IgD-negative memory B cell (primary cell): ENCODE data around the gene OGFOD3. TPM values are rescaled to one million over a fixed set of nuclear protein-coding genes. Genes with fewer than 3 reads are reported as not detected.

ENCODE experiments used
- H3K27ac Mint-ChIP-seq, 3 donors: one replicate each; pipeline ENCODE4 v1.8.0; 2020 to 2022; ENCODE audit warnings: mild to moderate bottlenecking in 3 of 3, mixed read lengths in 3 of 3, moderate library complexity in 1 of 3
- H3K27me3 Mint-ChIP-seq: one replicate; pipeline ENCODE4 v1.8.0; 2021; ENCODE audit warnings: mixed read lengths
- H3K36me3 Mint-ChIP-seq: one replicate; pipeline ENCODE4 v1.8.0; 2020; ENCODE audit warnings: mild to moderate bottlenecking, mixed read lengths
- H3K4me1 Mint-ChIP-seq, 3 donors: one replicate each; pipeline ENCODE4 v1.8.0; 2020 to 2022; ENCODE audit warnings: mixed read lengths in 3 of 3, mild to moderate bottlenecking in 1 of 3
- H3K4me3 Mint-ChIP-seq, 4 donors: one replicate each; pipeline ENCODE4 v1.8.0; 2020 to 2022; ENCODE audit warnings: mild to moderate bottlenecking in 4 of 4, mixed read lengths in 4 of 4, moderate library complexity in 3 of 4
- H3K9me3 Mint-ChIP-seq, 3 donors: one replicate each; pipeline ENCODE4 v1.8.0; 2020 to 2021; ENCODE audit warnings: mixed read lengths in 3 of 3, mild to moderate bottlenecking in 1 of 3
- polyA plus RNA-seq: library from polyadenylated mRNA; unstranded; fragments of 300-500 nt; fragmentation: Illumina TruSeq; gene quantifications from one replicate; pipeline ENCODE4 v1.2.3, GENCODE V29; 2021

The OGFOD3 gene
- polyA plus RNA-seq, 1 donor from 2014 or later, result 33.2 TPM

GRCh38 chr17:82410014-82410716 is 8.2 kb downstream of the OGFOD3 start:
- H3K4me1 Mint-ChIP-seq, result peaks cover 5 to 11% (median 7%) of the 10 kb centered on the region in 3 donors
- peaks cover 4% of the 10 kb centered on the region for H3K36me3 Mint-ChIP-seq
- H3K27me3 Mint-ChIP-seq, result no peaks in the 10 kb centered on the region
- H3K27ac Mint-ChIP-seq, result no peak overlapping the region
- H3K9me3 Mint-ChIP-seq, result no peaks in the 10 kb centered on the region
- H3K4me3 Mint-ChIP-seq, result no peak overlapping the region

GRCh38 chr17:82408938-82409318 is 9.5 kb downstream of the OGFOD3 start:
- peak overlapping the region in 1 of 4 donors; percentile 32 for H3K4me3 Mint-ChIP-seq

GRCh38 chr17:82408288-82408937 is 10.0 kb downstream of the OGFOD3 start:
- Mint-ChIP-seq H3K4me1 (peaks cover 0 to 4% (median 1%) of the 10 kb centered on the region in 3 donors), H3K27me3 (no peaks in the 10 kb centered on the region), H3K27ac (no peak overlapping the region), H3K9me3 (no peaks in the 10 kb centered on the region), H3K4me3 (peak overlapping the region in 2 of 4 donors; percentile 32 to 41), H3K36me3 (peaks cover 2% of the 10 kb centered on the region)

More at GRCh38 chr17:82408938-82409318, 9.5 kb downstream of the OGFOD3 start:
- Mint-ChIP-seq H3K4me1 (peaks cover 0 to 4% (median 1%) of the 10 kb centered on the region in 3 donors), H3K27ac (peak overlapping the region in 1 of 3 donors; percentile 21), H3K27me3 (no peaks in the 10 kb centered on the region), H3K9me3 (no peaks in the 10 kb centered on the region), H3K36me3 (peaks cover 2% of the 10 kb centered on the region)

- Mint-ChIP-seq H3K4me3 (peak overlapping the region in 2 of 4 donors; percentile 15 to 74), H3K4me1 (peaks cover 0 to 2% (median 1%) of the 10 kb centered on the region in 3 donors), H3K9me3 (no peaks in the 10 kb centered on the region), H3K27ac (no peak overlapping the region), H3K27me3 (no peaks in the 10 kb centered on the region), H3K36me3 (peaks cover 2% of the 10 kb centered on the region)
Observed at GRCh38 chr17:82407255-82407654, 11.1 kb downstream of the OGFOD3 start.

- H3K27me3 Mint-ChIP-seq, result no peaks in the 10 kb centered on the region
- peaks cover 2% of the 10 kb centered on the region for H3K36me3 Mint-ChIP-seq
- H3K9me3 Mint-ChIP-seq, result no peaks in the 10 kb centered on the region
- no peak overlapping the region for H3K27ac Mint-ChIP-seq
- no peak overlapping the region for H3K4me3 Mint-ChIP-seq
- H3K4me1 Mint-ChIP-seq, result peaks cover 0 to 4% (median 4%) of the 10 kb centered on the region in 3 donors
Observed at GRCh38 chr17:82406131-82406671, 12.2 kb downstream of the OGFOD3 start.

GRCh38 chr17:82405051-82405450 is 13.3 kb downstream of the OGFOD3 start:
- Mint-ChIP-seq H3K36me3 (peaks cover 4% of the 10 kb centered on the region), H3K27ac (no peak overlapping the region), H3K4me3 (peak overlapping the region in 1 of 4 donors; percentile 39), H3K9me3 (no peaks in the 10 kb centered on the region), H3K27me3 (peaks cover 2% of the 10 kb centered on the region), H3K4me1 (peaks cover 5 to 9% (median 7%) of the 10 kb centered on the region in 3 donors)

GRCh38 chr17:82403662-82404660 is 14.4 kb downstream of the OGFOD3 start:
- no peak overlapping the region for H3K4me3 Mint-ChIP-seq
- H3K9me3 Mint-ChIP-seq, result no peaks in the 10 kb centered on the region
- peaks cover 2% of the 10 kb centered on the region for H3K27me3 Mint-ChIP-seq
- H3K4me1 Mint-ChIP-seq, result peaks cover 5 to 9% (median 7%) of the 10 kb centered on the region in 3 donors
- peaks cover 4% of the 10 kb centered on the region for H3K36me3 Mint-ChIP-seq
- peak overlapping the region in 1 of 3 donors; percentile 67 for H3K27ac Mint-ChIP-seq

- H3K36me3 Mint-ChIP-seq, result peaks cover 4% of the 10 kb centered on the region
- peaks cover 2% of the 10 kb centered on the region for H3K27me3 Mint-ChIP-seq
- H3K4me3 Mint-ChIP-seq, result no peak overlapping the region
- H3K4me1 Mint-ChIP-seq, result peaks cover 5 to 9% (median 6%) of the 10 kb centered on the region in 3 donors
- H3K9me3 Mint-ChIP-seq, result no peaks in the 10 kb centered on the region
- no peak overlapping the region for H3K27ac Mint-ChIP-seq
Observed at GRCh38 chr17:82402865-82403264, 15.5 kb downstream of the OGFOD3 start.

GRCh38 chr17:82400830-82401229 is 17.6 kb downstream of the OGFOD3 start:
- H3K9me3 Mint-ChIP-seq, result no peaks in the 10 kb centered on the region
- H3K27ac Mint-ChIP-seq, result peak overlapping the region; percentile 7 to 50 (median 34)
- peak overlapping the region; percentile 28 to 95 (median 80) for H3K4me3 Mint-ChIP-seq
- peaks cover 2% of the 10 kb centered on the region for H3K27me3 Mint-ChIP-seq
- peaks cover 5 to 9% (median 8%) of the 10 kb centered on the region in 3 donors for H3K4me1 Mint-ChIP-seq
- H3K36me3 Mint-ChIP-seq, result peaks cover 4% of the 10 kb centered on the region

GRCh38 chr17:82400206-82400605 is 18.2 kb downstream of the OGFOD3 start:
- H3K27ac Mint-ChIP-seq, result no peak overlapping the region
- H3K36me3 Mint-ChIP-seq, result peaks cover 3% of the 10 kb centered on the region
- peaks cover 2% of the 10 kb centered on the region for H3K27me3 Mint-ChIP-seq
- peaks cover 5 to 10% (median 8%) of the 10 kb centered on the region in 3 donors for H3K4me1 Mint-ChIP-seq
- H3K4me3 Mint-ChIP-seq, result peak overlapping the region in 1 of 4 donors; percentile 95
- no peaks in the 10 kb centered on the region for H3K9me3 Mint-ChIP-seq

GRCh38 chr17:82399601-82400101 is 18.7 kb downstream of the OGFOD3 start:
- Mint-ChIP-seq H3K27me3 (peaks cover 2% of the 10 kb centered on the region), H3K27ac (no peak overlapping the region), H3K4me3 (peak overlapping the region in 1 of 4 donors; percentile 21), H3K9me3 (no peaks in the 10 kb centered on the region), H3K36me3 (peaks cover 2% of the 10 kb centered on the region), H3K4me1 (peaks cover 5 to 12% (median 8%) of the 10 kb centered on the region in 3 donors)

- Mint-ChIP-seq H3K27ac (no peak overlapping the region), H3K9me3 (no peaks in the 10 kb centered on the region), H3K4me1 (peaks cover 5 to 12% (median 8%) of the 10 kb centered on the region in 3 donors), H3K36me3 (peaks cover 5% of the 10 kb centered on the region), H3K4me3 (peak overlapping the region in 1 of 4 donors; percentile 60), H3K27me3 (peaks cover 2% of the 10 kb centered on the region)
Observed at GRCh38 chr17:82399041-82399441, 19.3 kb downstream of the OGFOD3 start.

- peaks cover 2% of the 10 kb centered on the region for H3K27me3 Mint-ChIP-seq
- peaks cover 5 to 10% (median 8%) of the 10 kb centered on the region in 3 donors for H3K4me1 Mint-ChIP-seq
- no peaks in the 10 kb centered on the region for H3K9me3 Mint-ChIP-seq
- H3K4me3 Mint-ChIP-seq, result no peak overlapping the region
- no peak overlapping the region for H3K27ac Mint-ChIP-seq
- peaks cover 8% of the 10 kb centered on the region for H3K36me3 Mint-ChIP-seq
Observed at GRCh38 chr17:82397449-82398335, 20.7 kb downstream of the OGFOD3 start.
